Measurements from ENCODE around the gene RFESD.

The RFESD gene

DNA sequence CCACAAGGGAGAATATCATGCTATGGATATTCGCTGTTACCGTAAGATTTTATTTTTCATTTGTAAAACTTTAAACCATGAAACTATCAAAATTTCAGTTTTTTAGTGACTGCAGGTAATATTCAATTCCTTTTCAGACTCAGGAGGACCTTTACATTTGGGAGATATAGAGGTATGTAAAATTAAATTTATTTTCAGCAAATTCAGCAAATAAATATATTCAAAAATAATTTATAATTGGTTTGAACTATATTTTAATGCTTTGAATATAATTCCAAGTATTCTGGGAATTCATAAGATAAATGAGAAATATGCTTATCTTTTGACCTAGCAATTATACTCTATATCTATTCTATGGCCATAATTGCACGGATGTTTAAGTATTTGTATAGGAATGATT is 7.6 kb downstream of the RFESD start:
- H3K9ac ChIP-seq (ENCODE audit: low read length), result no peak overlapping the region
- no peak overlapping the region for H3K4me2 ChIP-seq (ENCODE audit: low read length)
- peaks cover 5% of the 10 kb centered on the region for H3K4me1 ChIP-seq (ENCODE audit: low read length)
- no peak for TF ChIP-seq EZH2phosphoT487 (IDR thresholded peaks at IDR 0.05; ENCODE audit: low read depth)
- TF ChIP-seq, protein P1, sequence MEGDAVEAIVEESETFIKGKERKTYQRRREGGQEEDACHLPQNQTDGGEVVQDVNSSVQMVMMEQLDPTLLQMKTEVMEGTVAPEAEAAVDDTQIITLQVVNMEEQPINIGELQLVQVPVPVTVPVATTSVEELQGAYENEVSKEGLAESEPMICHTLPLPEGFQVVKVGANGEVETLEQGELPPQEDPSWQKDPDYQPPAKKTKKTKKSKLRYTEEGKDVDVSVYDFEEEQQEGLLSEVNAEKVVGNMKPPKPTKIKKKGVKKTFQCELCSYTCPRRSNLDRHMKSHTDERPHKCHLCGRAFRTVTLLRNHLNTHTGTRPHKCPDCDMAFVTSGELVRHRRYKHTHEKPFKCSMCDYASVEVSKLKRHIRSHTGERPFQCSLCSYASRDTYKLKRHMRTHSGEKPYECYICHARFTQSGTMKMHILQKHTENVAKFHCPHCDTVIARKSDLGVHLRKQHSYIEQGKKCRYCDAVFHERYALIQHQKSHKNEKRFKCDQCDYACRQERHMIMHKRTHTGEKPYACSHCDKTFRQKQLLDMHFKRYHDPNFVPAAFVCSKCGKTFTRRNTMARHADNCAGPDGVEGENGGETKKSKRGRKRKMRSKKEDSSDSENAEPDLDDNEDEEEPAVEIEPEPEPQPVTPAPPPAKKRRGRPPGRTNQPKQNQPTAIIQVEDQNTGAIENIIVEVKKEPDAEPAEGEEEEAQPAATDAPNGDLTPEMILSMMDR (IDR thresholded peaks at IDR 0.05; ENCODE audit: low read depth, low read length), result no peak
- H3K4me3 ChIP-seq (ENCODE audit: low read length), result no peak overlapping the region
- no peaks in the 10 kb centered on the region for H3K9me3 ChIP-seq (ENCODE audit: insufficient read depth, low read length)
- no peak overlapping the region for H2AFZ ChIP-seq (ENCODE audit: low read depth, low read length)
- no peaks in the 10 kb centered on the region for H3K79me2 ChIP-seq (ENCODE audit: low read length)
- no peaks in the 10 kb centered on the region for H3K27me3 ChIP-seq (ENCODE audit: low read depth, low read length)
- H3K36me3 ChIP-seq (replicated peaks; ENCODE audit: low read depth, low read length), result no peaks in the 10 kb centered on the region
- no peaks in the 10 kb centered on the region for H4K20me1 ChIP-seq (ENCODE audit: insufficient read depth, low read length)
- no peak overlapping the region for H3K27ac ChIP-seq (ENCODE audit: low read length)

DNA sequence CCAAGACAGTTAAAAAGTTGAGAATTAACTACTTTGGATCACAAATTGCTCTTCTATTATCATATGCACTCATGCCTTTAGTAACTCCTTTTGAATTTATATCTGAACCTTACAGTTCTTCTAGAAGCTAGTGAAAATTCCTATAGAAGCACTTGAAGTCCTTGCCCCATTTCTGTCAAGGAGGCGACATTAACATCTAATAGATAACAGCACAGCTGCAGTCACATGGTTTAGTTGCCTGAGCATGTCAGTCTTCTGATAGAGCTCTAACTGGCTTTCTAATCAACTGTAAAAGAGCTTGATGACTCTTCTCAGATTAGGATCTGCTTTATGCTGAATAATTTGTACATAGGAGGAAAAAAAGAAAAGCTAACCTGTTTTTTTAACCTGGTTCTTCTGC is 9.0 kb downstream of the RFESD start:
- no peak overlapping the region for H3K9ac ChIP-seq (ENCODE audit: low read length)
- no peak overlapping the region for H2AFZ ChIP-seq (ENCODE audit: low read depth, low read length)

DNA sequence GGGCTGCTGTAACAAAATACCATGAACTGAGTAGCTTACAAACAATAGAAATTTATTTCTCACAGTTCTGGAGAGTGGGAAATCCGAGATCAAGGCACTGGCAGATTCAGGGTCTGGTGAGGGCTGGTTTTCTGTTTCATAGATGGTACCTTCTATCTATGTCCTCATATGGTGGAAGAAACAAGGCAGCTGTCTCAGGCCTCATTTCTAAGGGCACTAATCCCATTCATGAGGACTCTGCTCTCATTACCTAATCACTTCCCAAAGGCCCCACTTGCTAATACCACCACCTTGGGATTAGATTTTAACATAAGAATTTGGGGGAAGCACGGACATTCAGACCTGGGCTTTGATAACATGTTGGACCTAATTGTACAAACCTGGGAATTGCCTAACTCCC is 13.5 kb downstream of the RFESD start:
- Histone ChIP-seq H3K4me2 (ENCODE audit: low read length) (no peak overlapping the region), H3K27me3 (ENCODE audit: low read depth, low read length) (no peaks in the 10 kb centered on the region), H3K9ac (ENCODE audit: low read length) (no peak overlapping the region), H2AFZ (ENCODE audit: low read depth, low read length) (no peak overlapping the region), H3K79me2 (ENCODE audit: low read length) (no peaks in the 10 kb centered on the region), H3K4me1 (ENCODE audit: low read length) (no peaks in the 10 kb centered on the region), H3K27ac (ENCODE audit: low read length) (no peak overlapping the region), H3K9me3 (ENCODE audit: insufficient read depth, low read length) (no peaks in the 10 kb centered on the region), H3K4me3 (ENCODE audit: low read length) (no peak overlapping the region), H4K20me1 (ENCODE audit: insufficient read depth, low read length) (no peaks in the 10 kb centered on the region), H3K36me3 (replicated peaks; ENCODE audit: low read depth, low read length) (no peaks in the 10 kb centered on the region)
- TF ChIP-seq, protein P1 (IDR thresholded peaks at IDR 0.05; ENCODE audit: low read depth, low read length), result no peak
- TF ChIP-seq EZH2phosphoT487 (IDR thresholded peaks at IDR 0.05; ENCODE audit: low read depth), result no peak

More for the DNA sequence above, 9.0 kb downstream of the RFESD start:
- Histone ChIP-seq H3K4me2 (ENCODE audit: low read length) (no peak overlapping the region), H3K27ac (ENCODE audit: low read length) (no peak overlapping the region), H3K36me3 (replicated peaks; ENCODE audit: low read depth, low read length) (no peaks in the 10 kb centered on the region), H3K4me1 (ENCODE audit: low read length) (no peaks in the 10 kb centered on the region), H3K4me3 (ENCODE audit: low read length) (no peak overlapping the region), H4K20me1 (ENCODE audit: insufficient read depth, low read length) (no peaks in the 10 kb centered on the region), H3K79me2 (ENCODE audit: low read length) (no peaks in the 10 kb centered on the region), H3K9me3 (ENCODE audit: insufficient read depth, low read length) (no peaks in the 10 kb centered on the region), H3K27me3 (ENCODE audit: low read depth, low read length) (no peaks in the 10 kb centered on the region)
- TF ChIP-seq, protein P1 (IDR thresholded peaks at IDR 0.05; ENCODE audit: low read depth, low read length), result no peak
- no peak for TF ChIP-seq EZH2phosphoT487 (IDR thresholded peaks at IDR 0.05; ENCODE audit: low read depth)

DNA sequence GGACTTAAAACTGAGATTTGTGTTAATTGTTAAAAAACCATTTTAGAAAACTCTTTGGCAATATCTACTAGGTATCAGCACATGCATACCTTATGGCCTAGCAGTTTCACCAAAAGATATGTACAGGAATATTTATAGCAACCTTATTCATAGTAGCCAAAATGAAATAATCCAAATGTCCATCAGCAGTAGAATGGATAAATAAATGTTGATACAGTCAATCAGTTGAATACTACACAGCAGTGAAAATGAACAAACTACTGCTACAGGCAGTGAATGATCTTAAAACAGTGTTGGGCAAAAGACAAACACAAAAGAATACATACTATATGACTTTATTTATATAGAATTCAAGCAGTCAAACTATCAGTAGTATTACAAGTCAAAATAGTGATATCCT is 16.4 kb downstream of the RFESD start:
- no peaks in the 10 kb centered on the region for H3K9me3 ChIP-seq (ENCODE audit: insufficient read depth, low read length)
- no peaks in the 10 kb centered on the region for H3K4me1 ChIP-seq (ENCODE audit: low read length)
- H3K4me2 ChIP-seq (ENCODE audit: low read length), result no peak overlapping the region
- no peaks in the 10 kb centered on the region for H4K20me1 ChIP-seq (ENCODE audit: insufficient read depth, low read length)
- TF ChIP-seq, protein P1 (IDR thresholded peaks at IDR 0.05; ENCODE audit: low read depth, low read length), result no peak
- no peak for TF ChIP-seq EZH2phosphoT487 (IDR thresholded peaks at IDR 0.05; ENCODE audit: low read depth)
- H3K27ac ChIP-seq (ENCODE audit: low read length), result no peak overlapping the region
- no peak overlapping the region for H2AFZ ChIP-seq (ENCODE audit: low read depth, low read length)
- no peaks in the 10 kb centered on the region for H3K27me3 ChIP-seq (ENCODE audit: low read depth, low read length)
- no peak overlapping the region for H3K9ac ChIP-seq (ENCODE audit: low read length)
- no peaks in the 10 kb centered on the region for H3K36me3 ChIP-seq (replicated peaks; ENCODE audit: low read depth, low read length)
- H3K4me3 ChIP-seq (ENCODE audit: low read length), result no peak overlapping the region
- H3K79me2 ChIP-seq (ENCODE audit: low read length), result no peaks in the 10 kb centered on the region
